K562 (cell line): ENCODE data around the gene MT4. TPM values are rescaled to one million over a fixed set of nuclear protein-coding genes. Genes with fewer than 3 reads are reported as not detected.

Source experiments
- ARNT ChIP-seq, 2 experiments: fragments of 450-650 bp; IDR thresholded peaks; 2 replicates each; pipeline ENCODE4 v1.6.1; 2016; ENCODE audit warnings: mild to moderate bottlenecking in 1 of 2
- BRF2 ChIP-seq: IDR thresholded peaks from 3 replicates; pipeline ENCODE4 v1.6.1; 2011; ENCODE audit warnings: borderline replicate concordance, mild to moderate bottlenecking; ENCODE audit not compliant: insufficient read length, insufficient read depth
- DEAF1 ChIP-seq: fragments of 450-650 bp; formaldehyde crosslinking; IDR thresholded peaks from 2 replicates; pipeline ENCODE4 v1.4.0; 2020; ENCODE audit warnings: mild to moderate bottlenecking, moderate library complexity
- ETV1 ChIP-seq: fragments of 450-650 bp; conservative IDR thresholded peaks from 2 replicates; pipeline ENCODE4 v1.6.1; 2016; ENCODE audit warnings: missing genetic modification characterization, control low read depth, low read depth, missing compliant biosample characterization
- FOXJ3 ChIP-seq: sonication (generic); formaldehyde crosslinking; IDR thresholded peaks from 2 replicates; pipeline ENCODE4 v1.4.0; 2020; ENCODE audit warnings: mild to moderate bottlenecking, missing genetic modification reagents
- GABPA ChIP-seq: fragments of 200-800 bp; sonication (Bioruptor generic); conservative IDR thresholded peaks from 2 replicates; pipeline ENCODE4 v1.6.1; 2016; ENCODE audit warnings: low read depth, missing genetic modification characterization, missing compliant biosample characterization
- HEY1 ChIP-seq: fragments of 250-450 bp; sonication (Bioruptor Pico); IDR thresholded peaks from 2 replicates; pipeline ENCODE4 v1.5.0; 2020; ENCODE audit warnings: mild to moderate bottlenecking, moderate library complexity, borderline replicate concordance
- JUND ChIP-seq, 2 experiments: IDR thresholded peaks; 2 replicates in 1 of 2; 3 replicates in 1 of 2; pipeline ENCODE4 v1.6.1; 2011; ENCODE audit warnings: borderline replicate concordance in 2 of 2, low read depth in 2 of 2, low read length in 2 of 2, improper control_type of control experiment in 1 of 2, missing biosample characterization in 1 of 2, missing genetic modification characterization in 1 of 2, missing genetic modification reagents in 1 of 2
- KLF16 ChIP-seq: IDR thresholded peaks from 2 replicates; pipeline ENCODE4 v1.6.1; 2016; ENCODE audit warnings: antibody characterized with exemption
- MYC ChIP-seq, 2 experiments: fragments of 250-450 bp in 1 of 2; sonication (Bioruptor Pico) in 1 of 2; IDR thresholded peaks; 2 replicates each; pipeline versions ENCODE4 v1.5.1 to v1.6.1; 2012 to 2021; ENCODE audit warnings: low read depth in 2 of 2, borderline replicate concordance in 1 of 2, improper control_type of control experiment in 1 of 2, low read length in 1 of 2, mild to moderate bottlenecking in 1 of 2, moderate library complexity in 1 of 2
- PKNOX1 ChIP-seq: fragments of 450-650 bp; IDR thresholded peaks from 2 replicates; pipeline ENCODE4 v1.6.1; 2016
- TAF9B ChIP-seq: fragments of 450-650 bp; IDR thresholded peaks from 2 replicates; pipeline ENCODE4 v1.6.1; 2018; ENCODE audit warnings: mild to moderate bottlenecking; ENCODE audit not compliant: partially characterized antibody
- TRIM28 ChIP-seq: fragments of 450-650 bp; IDR thresholded peaks from 2 replicates; pipeline ENCODE4 v1.6.1; 2017
- ZBTB7A ChIP-seq: IDR thresholded peaks from 2 replicates; pipeline ENCODE4 v1.6.1; 2011; ENCODE audit warnings: low read depth, mild to moderate bottlenecking, low read length, moderate library complexity, borderline replicate concordance; ENCODE audit not compliant: control insufficient read depth
- ZNF143 ChIP-seq: sonication (generic); formaldehyde crosslinking; IDR thresholded peaks from 2 replicates; pipeline ENCODE4 v1.9.0; 2022; ENCODE audit warnings: mild to moderate bottlenecking, missing genetic modification reagents
- ZNF408 ChIP-seq: fragments of 250-450 bp; sonication (Bioruptor Pico); IDR thresholded peaks from 2 replicates; pipeline ENCODE4 v1.4.0; 2020; ENCODE audit warnings: low read depth, mild to moderate bottlenecking, moderate library complexity
- ZNF436 ChIP-seq: fragments of 250-450, 450-650 bp; sonication (Bioruptor Pico); formaldehyde crosslinking; IDR thresholded peaks from 2 replicates; pipeline ENCODE4 v1.7.0; 2020; ENCODE audit warnings: mild to moderate bottlenecking
- ZNF584 ChIP-seq: fragments of 200-800 bp; sonication (Bioruptor generic); IDR thresholded peaks from 2 replicates; pipeline ENCODE4 v1.6.1; 2016; ENCODE audit warnings: low read depth, mild to moderate bottlenecking, missing genetic modification characterization, missing compliant biosample characterization
- ZNF780A ChIP-seq: fragments of 250-450 bp; sonication (Bioruptor Pico); IDR thresholded peaks from 2 replicates; pipeline ENCODE4 v1.5.0; 2021; ENCODE audit warnings: mild to moderate bottlenecking
- ZSCAN29 ChIP-seq: fragments of 450-650 bp; IDR thresholded peaks from 2 replicates; pipeline ENCODE4 v1.6.1; 2017
- polyA plus RNA-seq, 8 experiments: library from polyadenylated mRNA; depleted of rRNA in 4 of 8; stranded (reverse) in 5 of 8; unstranded in 3 of 8; fragments of >200 nt; fragmentation: Nextera tagmentation in 2 of 8; fragmentation: Illumina TruSeq in 1 of 8; extraction: Ambion mirVana in 2 of 8; extraction: Trizol in 1 of 8; gene quantifications; 2 replicates each; pipeline versions ENCODE4 v1.2.1 to v1.2.3, GENCODE V29; 2011 to 2014; ENCODE audit warnings: inconsistent platforms in 1 of 8, missing spikeins in 1 of 8
- total RNA-seq, 7 experiments: library from RNA; depleted of rRNA in 6 of 7; stranded (reverse); fragments of >200 nt in 6 of 7; fragmentation: Illumina TruSeq in 2 of 7; extraction: Trizol in 2 of 7; gene quantifications; 2 replicates each; pipeline versions ENCODE4 v1.2.1 to v1.2.3, GENCODE V29; 2011 to 2021; ENCODE audit warnings: low replicate concordance in 1 of 7

The MT4 gene
- total and polyA plus RNA-seq, 9 of the 15 experiments (the other 6 are each of a cell fraction or from before 2014, with no cell fraction given) = not detected

- TF ChIP-seq BRF2 (no peak), HEY1 (CRISPR knock-in tag) (no peak), TAF9B (peak; percentile 21), TRIM28 (no peak), JUND (IDR thresholded peaks at IDR 0.05; ENCODE audit: borderline replicate concordance, low read depth, low read length) (peak; percentile 4; the same call in 1 of the 2 replicates), JUND (tag; IDR thresholded peaks at IDR 0.05; ENCODE audit: borderline replicate concordance, low read depth, low read length) (no peak), MYC (IDR thresholded peaks at IDR 0.05; ENCODE audit: low read depth, low read length) (peak; percentile 25; the same call in 1 of the 2 replicates), MYC (CRISPR knock-in tag; IDR thresholded peaks at IDR 0.05; ENCODE audit: borderline replicate concordance, low read depth) (no peak), ZNF584 (no peak), ARNT (IDR thresholded peaks at IDR 0.05) (no peak), ZSCAN29 (no peak), ZBTB7A (no peak), PKNOX1 (no peak), DEAF1 (CRISPR knock-in tag) (no peak), FOXJ3 (CRISPR knock-in tag) (no peak), KLF16 (no peak), GABPA (tag) (peak; percentile 37), ETV1 (tag) (peak; percentile 53), ZNF436 (CRISPR knock-in tag) (peak; percentile 59; the same call in 1 of the 2 replicates), ZNF780A (CRISPR knock-in tag) (no peak), ZNF143 (CRISPR knock-in tag) (no peak), ZNF408 (CRISPR knock-in tag) (no peak)
These were observed 44.6 kb downstream of the MT4 start (continued) for GRCh38 chr16:56609463-56609921.
